NAMALWA (cell line): ENCODE measurements around the gene METTL5.
"Not testable (repeated sequence)": the region's sequence is repeated elsewhere in the genome, so short reads cannot be mapped to it uniquely, and the experiment has no call there.

Experiments used
- DNase-seq: peaks from one replicate; pipeline ENCODE4 v3.0.0-alpha.2; 2015; ENCODE audit warnings: low spot score

Gene METTL5

DNA sequence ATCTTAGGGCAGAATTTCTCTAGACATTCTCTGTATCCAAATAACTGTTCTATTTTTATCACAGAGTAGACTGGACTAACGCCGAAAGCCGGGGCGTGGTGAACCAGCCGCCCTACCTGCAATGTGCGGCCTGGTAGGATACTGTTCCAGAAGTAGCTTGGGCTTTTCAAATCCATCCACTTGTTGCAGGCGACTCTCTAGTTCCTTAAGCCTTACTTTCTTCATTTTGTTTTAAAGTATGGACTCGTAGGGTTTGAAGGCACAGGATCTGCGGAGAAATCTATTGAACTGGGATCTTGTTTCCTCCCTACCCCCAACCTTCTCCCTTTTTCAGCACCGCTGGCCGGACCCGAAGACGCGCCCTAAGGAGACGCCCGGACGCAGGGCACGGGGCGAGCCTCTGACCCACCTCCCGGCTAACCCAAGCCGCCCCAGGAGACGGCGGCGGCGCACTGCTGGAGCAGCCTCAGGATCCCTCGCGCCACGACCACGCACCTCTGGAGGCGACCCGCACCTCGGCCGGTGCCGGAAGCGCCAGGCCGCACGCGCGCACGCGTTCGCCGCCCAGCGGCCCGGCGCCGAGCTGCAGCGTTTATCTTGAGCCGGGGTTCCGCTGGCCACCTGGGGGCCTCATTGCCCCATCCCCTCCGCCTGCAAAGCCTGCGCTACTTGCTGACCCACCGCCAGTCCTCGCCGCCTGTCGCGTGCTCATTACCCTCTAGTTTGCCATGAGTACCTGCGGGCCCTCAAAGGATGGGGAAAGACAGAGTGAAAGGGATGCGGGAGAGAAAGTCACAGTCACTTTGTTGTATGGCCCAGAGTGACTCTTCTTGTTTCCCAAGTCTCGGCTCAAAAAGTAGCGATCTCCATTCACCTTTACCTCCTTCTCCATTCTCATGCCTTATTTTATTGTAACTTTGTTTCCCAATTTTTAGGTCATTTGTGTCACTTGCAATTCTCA is at the start of gene METTL5:
METTL5 (minus strand) TSS at position 533 of the 961 bp plus-strand sequence; CDS start at position 225, 308 bp downstream.
- DNase-seq = peak; percentile 85

DNA sequence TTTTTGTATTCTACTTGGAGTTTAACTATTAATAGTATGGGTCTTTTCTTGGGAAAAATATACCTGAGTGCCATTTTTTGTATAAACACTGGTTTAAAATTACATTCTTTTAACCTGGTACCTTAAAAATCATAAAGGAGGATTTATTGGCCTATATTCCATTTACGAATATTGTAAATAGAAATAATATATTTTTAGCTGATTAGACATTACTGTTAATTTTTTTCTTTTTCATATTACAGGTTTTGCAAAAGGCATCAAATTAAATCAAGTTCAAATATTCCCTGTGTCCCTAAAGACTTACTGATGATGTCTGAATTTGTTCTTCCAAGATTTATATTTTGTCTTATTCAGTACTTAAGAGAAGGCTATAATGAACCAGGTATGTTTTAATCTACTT is 47.3 kb upstream of the METTL5 start:
- no peak for DNase-seq

DNA sequence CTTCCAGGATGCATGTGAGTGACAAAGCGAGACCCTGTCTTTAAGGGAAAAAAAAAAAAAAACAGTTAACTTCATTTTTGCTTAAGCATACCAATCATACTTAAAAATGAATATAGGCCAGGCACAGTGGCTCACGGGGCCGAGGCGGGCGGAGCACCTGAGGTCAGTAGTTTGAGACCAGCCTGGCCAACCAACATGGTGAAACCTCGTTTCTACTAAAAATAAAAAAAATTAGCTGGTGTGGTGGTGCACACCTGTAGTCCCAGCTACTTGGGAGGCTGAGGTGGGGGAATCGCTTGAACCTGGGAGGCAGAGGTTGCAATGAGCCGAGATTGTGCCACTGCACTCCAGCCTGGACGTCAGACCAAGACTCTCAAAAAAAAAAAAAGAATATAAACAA is 46.7 kb upstream of the METTL5 start:
- not testable (repeated sequence) for DNase-seq

DNA sequence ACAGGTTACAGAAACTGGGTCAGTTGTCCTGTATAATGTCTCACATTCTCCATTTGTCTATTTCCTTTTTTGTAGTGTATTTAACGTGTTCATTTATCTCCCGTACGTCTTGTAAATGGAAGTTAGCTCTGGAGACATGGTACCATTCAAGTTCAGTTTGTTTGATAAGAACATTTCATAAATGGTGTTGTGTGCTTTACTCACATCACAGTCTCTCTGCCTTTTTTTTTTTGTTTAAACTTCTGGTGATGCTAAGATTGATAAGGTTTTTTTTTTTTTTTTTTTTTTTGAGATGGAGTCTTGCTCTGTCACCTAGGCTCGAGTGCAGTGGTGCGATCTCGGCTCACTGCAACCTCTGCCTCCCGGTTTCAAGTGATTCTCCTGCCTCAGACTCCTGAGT is 44.2 kb upstream of the METTL5 start:
- DNase-seq = no peak

DNA sequence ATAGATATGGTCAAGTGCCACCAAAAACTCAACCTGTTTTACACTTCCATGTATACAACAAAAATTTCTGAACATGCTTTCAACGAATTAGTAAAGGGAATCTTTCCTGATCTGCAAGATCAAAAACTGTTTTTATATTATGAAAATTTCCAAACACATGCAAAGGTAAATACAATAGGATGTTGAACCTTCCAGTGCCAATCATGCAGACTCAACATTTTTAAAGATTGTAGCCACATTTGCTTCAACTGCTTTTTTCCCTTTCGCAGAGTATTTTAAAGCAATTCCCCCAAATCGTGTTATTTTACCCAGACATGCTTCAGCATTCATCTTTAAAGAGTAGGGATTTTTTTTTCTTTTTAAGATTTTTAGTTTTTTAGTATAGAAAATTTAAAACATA is 42.9 kb upstream of the METTL5 start:
- DNase-seq = no peak

DNA sequence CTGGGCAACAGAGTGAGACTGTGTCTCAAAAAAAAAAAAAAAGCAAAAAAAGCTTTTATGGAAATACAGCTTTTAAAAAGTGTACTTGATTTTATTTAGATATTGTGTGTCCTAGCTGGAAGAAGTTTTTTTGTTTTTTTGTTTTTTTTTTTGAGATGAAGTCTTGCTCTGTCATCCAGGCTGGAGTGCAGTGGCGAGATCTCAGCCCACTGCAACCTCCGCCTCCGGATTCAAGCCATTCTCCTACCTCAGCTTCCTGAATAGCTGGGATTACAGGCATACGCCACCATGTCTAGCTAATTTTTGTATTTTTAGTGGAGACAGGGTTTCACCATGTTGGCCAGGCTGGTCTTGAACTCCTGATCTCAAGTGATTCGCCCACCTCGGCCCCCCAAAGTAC is 41.5 kb upstream of the METTL5 start:
- DNase-seq = not testable (repeated sequence)

DNA sequence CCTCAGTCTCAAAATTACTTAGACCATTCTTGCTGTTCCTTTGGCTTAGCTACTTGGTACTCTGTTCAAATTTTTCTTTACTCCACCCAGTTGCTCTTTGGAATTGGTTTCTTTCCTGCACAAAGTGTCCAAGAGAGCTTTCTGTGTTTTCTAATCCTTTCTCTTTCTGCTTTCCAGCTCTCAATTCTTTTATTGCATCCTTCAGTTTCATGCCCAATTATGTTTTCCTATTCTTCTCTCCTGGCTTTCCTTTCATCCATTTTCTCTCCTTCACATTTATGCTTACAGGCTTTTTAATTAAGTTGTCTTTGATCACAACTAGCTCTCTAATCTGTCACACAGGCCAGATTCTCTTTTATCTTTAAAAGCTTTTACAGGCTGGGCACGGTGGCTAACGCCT is 40.8 kb upstream of the METTL5 start:
- DNase-seq = no peak

DNA sequence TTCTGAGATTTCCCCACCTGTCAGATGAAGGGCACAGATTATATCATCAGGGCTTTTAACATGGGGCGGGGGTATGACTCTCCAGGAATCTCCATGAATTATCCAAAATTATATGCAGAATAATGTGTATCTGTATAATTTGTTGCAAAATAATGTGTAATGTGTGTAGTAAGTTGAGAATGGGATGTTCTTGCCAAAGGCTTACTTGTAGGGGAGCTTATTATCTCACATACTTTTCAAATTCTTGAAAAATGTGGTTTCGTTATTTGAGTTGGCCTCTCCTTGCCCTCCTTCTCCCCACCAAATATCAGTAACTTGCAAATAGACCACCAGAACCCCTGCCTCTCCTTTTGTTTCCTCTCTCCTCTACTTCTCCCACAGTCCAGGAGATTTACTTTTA is 38.1 kb upstream of the METTL5 start:
- DNase-seq = no peak

DNA sequence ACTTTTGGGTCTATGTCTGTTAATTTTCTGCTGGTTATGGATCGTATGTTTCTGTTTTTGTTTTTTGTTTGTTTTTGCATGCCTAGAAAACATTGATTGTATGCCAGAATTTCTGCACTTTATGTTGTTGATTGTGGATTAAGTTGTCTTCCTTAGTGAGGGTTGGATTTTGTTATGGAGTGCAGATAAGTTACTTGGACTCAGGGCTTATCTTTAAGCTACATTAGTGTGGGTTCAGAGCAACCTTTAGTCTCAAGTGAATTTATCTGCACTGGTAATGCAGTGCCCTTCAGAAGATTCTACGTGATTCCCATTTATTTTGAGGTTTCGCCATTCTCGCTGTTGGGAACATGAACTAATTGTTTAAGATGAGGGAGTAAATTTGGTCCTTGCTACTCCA is 35.4 kb upstream of the METTL5 start:
- no peak for DNase-seq

DNA sequence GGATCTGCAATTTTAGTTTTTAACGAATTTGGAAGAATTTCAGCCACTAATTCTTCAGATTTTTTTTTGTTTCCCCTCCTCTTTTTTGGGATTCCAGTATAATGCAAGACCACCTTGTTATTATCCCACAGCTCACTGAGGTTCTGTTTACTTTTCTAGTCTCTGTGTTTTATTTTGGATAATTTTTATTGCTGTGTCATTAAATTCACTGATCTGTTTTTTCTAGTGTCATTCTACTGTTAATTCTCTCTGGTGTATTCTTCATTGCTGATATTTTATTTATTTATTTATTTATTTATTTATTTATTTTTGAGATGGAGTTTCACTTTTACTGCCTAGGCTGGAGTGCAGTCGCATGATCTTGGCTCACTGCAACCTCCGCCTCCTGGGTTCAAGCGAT is 34.7 kb upstream of the METTL5 start:
- no peak for DNase-seq

DNA sequence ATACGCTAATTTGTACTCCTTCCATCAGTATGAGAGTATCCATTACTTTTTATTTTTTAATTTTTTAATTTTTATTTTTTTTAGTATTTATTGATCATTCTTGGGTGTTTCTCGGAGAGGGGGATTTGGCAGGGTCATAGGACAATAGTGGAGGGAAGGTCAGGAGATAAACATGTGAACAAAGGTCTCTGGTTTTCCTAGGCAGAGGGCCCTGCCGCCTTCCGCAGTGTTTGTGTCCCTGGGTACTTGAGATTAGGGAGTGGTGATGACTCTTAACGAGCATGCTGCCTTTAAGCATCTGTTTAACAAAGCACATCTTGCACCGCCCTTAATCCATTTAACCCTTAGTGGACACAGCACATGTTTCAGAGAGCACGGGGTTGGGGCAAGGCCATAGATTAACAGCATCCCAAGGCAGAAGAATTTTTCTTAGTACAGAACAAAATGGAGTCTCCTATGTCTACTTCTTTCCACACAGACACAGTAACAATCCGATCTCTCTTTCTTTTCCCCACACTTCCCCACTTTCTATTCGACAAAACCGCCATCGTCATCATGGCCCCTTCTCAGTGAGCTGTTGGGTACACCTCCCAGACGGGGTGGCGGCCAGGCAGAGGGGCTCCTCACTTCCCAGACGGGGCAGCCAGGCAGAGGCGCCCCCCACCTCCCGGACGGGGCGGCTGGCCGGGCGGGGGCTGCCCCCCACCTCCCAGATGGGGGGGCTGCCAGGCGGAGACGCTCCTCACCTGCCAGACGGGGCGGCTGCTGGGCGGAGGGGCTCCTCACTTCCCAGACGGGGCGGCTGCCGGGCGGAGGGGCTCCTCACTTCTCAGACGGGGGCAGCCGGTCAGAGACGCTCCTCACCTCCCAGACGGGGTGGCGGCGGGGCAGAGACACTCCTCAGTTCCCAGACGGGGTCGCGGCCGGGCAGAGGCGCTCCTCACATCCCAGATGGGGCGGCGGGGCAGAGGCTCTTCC is 30.9 kb upstream of the METTL5 start:
- DNase-seq = not testable (repeated sequence)

DNA sequence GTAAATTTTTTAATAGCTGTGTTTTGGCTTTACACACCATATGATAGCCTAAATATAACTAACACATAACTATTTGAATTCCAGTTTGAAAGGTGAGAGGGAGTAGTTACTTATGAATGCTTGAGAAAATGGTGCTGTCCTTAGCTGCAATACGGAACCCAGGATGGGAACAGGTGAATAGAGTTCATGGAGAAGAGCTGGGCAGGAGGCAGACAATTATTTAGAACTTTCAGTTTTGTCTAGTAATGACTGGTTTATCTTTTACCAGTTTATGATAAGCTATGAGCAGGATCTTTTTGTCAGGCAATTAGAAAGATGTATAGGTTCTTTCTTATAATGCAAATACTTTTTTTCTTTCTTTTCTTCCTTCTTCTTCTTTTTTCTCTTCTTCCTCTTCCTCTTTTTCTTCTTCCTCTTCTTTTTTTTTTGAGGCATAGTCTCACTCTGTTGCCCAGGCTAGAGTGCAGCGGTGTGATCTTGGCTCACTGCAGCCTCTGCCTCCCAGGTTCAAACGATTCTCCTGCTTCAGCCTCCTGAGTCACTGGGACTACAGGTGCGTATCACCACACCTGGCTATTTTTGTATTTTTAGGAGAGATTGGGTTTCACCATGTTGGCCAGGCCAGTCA is 28.4 kb upstream of the METTL5 start:
- no peak for DNase-seq

DNA sequence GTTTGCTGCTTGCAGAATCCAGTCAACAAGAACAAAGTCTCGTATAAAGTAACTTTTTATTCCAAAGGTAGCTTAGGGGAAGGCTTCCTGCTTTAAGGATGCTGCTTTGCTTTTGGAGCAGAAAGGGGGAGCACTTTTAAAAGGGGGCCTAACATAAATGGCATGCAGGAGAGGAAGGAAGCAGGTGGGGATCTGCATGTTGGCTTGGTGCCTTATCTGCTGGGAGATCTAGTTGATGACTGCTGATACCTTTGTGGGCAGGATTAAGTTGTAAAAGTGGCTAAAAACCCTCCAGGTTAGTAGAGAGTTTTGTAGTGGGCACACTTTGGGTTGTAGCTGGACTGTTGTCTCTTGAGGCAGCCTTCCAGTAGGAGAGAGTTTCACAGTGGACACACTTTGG is 25.0 kb upstream of the METTL5 start:
- no peak for DNase-seq

DNA sequence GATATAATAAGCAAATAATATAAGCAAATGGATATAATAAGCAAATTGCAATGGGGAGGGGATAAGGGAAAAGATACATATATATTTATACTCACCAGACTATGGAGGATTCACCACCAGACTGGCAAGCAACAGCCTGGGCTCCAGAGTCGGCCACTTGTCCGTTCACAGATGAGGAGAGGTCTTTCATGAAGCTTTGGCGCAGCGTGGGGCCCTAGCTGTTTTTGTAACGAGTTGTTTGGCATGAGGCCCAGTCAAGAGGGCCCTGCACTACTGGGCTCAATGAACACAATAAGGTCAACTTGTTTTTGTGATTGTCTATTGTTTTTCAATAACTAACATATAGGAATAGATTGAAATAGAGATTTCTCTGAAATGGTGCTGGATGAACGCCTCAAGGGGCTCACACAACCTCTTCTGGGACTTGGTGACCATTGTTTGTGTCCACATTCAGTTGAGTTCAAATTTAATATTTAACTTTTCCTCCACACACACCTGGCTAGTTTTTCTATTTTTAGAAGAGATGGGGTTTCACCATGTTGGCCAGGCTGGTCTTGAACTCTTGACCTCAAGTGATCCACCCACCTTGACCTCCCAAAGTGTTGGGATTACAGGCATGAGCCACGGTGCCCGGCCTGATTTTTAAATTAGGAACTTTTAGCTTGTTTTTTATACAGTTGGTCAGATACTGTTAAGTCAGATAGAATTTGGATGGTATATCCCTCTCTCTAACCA is 24.4 kb upstream of the METTL5 start:
- not testable (repeated sequence) for DNase-seq

DNA sequence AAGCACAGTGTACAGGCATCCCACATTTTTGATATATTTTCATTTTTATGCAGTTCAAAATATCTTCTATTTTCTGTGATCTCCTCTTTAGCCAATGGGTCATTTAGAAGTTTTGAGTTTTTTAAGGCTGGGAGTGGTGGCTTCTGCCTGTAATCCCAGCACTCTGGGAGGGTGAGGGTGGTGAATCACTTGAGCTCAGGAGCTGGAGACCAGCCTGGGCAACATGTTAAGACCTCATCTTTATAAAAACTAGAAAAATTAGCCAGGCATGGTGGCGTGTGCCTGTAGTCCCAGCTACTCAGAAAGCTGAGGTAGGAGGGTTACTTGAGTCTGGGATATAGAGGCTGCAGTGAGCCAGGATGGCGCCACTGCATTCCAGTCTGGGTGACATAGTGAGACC is 20.3 kb upstream of the METTL5 start:
- DNase-seq = no peak

DNA sequence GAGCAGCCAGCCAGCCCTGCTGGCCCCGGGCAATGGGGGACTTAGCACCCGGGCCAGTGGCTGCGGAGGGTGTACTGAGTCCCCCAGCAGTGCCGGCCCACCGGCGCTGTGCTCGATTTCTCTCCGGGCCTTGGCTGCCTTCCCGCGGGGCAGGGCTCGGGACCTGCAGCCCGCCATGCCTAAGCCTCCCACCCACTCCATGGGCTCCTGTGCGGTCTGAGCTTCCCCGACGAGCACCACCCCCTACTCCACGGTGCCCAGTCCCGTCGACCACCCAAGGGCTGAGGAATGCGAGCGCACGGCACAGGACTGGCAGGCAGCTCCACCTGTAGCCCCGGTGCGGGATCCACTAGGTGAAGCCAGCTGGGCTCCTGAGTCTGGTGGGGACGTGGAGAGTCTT is 16.9 kb upstream of the METTL5 start:
- not testable (repeated sequence) for DNase-seq

DNA sequence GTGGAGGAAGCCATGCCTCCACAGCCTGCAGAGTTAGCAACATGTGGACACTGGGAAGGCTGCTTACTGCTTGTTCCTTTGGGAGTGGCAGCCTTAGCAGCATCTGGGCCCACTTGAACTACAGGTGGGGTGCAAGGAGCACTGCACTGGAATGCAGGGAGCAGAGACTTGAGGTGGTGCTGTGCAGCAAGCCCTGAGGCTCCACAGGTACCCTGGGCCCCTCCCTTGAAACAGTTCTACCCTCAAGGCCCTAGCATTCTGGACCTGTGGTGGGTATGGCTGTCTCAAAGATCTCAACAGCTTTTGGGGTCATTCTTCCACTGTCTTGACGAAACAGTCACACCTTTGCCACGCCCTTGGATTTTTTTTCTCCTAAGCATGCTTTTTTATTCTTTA is 16.0 kb upstream of the METTL5 start:
- no peak for DNase-seq

DNA sequence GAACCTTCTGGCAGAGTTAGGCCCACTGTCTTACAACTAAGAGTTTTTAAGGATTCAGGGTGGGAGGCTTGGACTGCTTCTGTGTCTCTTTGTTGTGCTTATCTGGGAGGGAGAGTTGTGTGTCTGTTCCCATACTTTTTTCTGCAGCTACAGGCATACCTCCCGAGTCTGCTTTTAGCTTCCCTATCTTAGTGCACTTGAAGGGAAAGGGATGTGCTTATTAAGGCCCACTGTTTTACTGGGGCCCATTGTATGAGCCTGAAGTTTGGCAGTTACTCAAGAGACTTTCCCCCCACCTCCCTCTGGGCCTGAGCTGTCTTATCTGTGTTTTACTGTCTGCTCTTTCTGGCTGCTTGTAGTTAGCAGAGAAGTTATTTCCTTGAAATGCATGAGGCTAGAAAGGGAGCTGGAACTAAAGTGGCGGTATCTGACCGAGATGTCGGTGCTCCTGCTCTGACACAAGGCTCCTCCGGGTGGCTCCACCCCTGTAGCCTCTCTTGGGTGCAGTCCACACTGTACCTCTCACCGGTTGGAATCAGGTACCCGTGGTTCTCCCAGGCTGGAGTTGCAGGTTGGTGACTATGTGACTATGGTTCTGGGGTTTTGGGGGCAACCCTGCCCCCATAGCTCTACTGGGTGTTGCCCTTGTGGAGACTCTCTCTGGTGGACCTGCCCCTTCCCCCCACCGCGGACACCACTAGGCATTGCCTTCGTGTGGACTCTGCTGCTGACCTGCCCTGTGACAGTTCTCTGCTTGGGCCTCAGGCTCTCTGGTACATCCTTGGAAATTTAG is 15.4 kb upstream of the METTL5 start:
- no peak for DNase-seq

DNA sequence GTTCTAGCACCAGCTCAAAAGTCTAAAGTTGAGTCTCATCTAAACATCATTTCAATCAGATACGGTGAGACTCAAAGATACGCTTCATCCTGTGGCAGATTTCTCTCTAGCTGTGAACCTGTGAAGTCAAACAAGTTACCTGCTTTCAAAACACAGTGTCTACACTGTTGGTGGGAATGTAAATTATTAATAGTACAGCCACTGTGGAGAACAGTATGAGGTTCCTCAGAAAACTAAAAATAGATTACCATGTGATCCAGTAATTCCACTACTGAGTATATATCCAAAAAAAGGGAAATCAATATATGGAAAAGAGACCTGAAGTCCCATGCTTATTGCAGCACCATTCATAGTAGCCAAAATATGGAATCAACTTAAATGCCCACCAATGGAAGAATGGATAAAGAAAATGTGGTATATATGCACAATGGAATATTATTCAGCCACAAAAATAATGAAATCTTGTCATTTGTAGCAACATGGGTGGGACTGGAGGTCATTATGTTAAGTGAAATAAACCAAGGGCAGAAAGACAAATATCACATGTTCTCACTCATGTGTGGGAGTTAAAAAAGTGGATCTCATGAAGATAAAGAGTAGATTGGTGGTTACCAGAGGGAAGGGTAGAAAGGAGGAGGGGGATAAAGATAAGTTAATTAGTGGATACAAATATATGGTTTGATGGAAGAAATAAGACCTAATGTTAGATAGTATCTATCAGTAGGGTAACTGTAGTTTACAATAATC is 14.2 kb upstream of the METTL5 start:
- no peak for DNase-seq

DNA sequence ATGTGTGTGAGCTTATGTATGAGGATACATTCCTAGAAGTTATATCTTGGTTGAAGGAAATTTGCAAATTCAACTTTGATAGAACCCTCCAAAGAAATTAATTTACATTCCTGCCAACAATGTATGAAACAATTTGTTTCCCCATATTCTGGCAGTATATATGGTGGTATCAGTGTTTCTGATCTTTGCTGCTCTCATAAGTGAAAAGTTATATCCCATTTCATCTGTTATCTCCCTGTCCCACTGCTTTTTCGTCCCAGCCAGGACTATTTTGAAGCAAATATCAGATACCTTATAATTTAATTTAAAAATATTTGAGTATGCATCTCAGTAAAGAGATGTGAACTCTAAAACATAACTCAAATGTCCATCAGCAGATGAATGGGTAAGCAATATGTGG is 9.7 kb upstream of the METTL5 start:
- no peak for DNase-seq
